ENCODE measurements around the gene B4GAT1. TPM values are rescaled to one million over a fixed set of nuclear protein-coding genes. Genes with fewer than 3 reads are reported as not detected.

The B4GAT1 gene
- total and polyA plus RNA-seq, 2 of the 13 experiments (the other 11 are each of a cell fraction or from before 2014, with no cell fraction given): 40.4 to 109 TPM

DNA sequence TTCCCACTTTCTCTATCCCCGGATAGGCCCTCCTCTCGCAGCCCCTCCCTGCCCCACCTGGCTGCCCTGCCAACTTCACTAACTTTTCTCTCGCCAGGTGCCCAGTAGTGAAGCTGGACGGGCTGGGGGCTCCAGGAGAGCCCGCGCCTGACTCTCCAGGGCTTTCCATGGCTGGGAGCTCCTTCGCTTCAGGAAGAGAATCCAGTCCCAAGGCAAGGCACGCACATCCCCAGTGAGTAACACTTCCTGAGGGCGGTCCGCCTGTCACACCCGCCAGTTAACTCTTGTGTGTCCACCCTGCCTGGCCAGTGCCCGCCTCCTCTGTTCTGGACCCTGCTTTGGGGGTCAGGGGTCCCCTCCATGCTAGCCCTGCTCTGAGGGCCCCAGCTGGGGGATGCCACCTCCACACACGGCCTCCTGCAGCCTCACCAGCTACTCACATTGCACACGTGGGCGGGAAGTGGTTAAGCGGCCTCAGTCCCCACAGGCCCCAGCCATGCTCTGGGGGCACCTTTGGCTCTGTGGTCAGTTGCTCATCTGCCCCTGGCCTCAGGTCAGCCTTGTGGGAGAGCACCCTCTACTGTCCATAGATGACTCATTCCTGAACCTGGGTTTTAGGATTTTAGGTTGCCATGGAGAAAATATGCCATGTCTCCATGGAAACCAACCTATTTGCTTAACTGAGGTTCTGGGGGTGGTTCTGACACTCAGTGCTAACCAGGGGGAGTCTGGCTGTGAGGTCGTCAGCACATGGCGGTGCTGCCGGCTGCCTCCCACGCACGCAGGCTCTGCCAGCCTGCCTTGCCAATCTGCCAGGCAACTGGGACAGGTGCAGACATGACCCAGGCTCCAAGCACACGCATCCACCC is 11.0 kb downstream of the B4GAT1 start, which contains the start of gene RIN1 (continued):
- TF ChIP-seq, protein P1, sequence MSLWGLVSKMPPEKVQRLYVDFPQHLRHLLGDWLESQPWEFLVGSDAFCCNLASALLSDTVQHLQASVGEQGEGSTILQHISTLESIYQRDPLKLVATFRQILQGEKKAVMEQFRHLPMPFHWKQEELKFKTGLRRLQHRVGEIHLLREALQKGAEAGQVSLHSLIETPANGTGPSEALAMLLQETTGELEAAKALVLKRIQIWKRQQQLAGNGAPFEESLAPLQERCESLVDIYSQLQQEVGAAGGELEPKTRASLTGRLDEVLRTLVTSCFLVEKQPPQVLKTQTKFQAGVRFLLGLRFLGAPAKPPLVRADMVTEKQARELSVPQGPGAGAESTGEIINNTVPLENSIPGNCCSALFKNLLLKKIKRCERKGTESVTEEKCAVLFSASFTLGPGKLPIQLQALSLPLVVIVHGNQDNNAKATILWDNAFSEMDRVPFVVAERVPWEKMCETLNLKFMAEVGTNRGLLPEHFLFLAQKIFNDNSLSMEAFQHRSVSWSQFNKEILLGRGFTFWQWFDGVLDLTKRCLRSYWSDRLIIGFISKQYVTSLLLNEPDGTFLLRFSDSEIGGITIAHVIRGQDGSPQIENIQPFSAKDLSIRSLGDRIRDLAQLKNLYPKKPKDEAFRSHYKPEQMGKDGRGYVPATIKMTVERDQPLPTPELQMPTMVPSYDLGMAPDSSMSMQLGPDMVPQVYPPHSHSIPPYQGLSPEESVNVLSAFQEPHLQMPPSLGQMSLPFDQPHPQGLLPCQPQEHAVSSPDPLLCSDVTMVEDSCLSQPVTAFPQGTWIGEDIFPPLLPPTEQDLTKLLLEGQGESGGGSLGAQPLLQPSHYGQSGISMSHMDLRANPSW (CRISPR knock-in tag; IDR thresholded peaks at IDR 0.05; ENCODE audit: borderline replicate concordance): no peak

DNA sequence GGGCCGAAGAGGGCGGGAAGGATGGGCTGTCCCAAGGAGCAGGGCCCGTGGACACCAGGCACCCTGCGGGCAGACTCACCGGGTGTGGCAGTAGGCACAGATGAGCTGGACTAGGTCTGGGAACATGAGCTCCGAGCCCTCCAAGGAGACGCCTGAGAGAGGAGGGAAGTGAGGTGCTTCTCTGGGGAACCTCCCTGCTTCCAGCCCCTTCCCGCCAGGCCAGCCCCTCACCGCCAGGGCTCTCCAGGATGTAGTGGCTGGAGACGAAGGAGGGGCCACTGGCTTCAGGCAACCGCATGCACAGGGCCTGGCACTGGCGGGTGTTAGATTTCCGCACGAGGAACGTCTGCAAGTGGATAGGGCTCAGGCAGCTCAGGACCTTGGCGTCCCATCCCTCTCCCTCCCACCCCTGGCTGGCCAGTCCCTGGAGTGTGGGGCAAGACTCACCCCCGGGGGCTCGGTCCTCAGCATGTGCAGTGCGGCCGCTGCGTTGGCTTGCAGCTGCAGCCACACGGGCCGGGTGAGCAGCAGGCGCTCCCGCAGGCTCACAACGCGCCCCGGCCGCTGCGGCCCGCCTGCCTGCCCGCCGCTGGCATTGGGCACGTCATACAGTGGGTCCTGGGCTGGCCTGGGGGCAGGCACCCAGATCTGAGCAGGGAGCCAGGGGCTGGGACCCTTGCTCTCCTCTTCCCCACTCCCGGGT is 11.7 kb downstream of the B4GAT1 start:
- peak; percentile 55 for ATAC-seq
- H4K20me1 ChIP-seq (ENCODE audit: insufficient read depth, low read length): no peaks in the 10 kb centered on the region
- H3K4me1 ChIP-seq (ENCODE audit: insufficient read depth, low read length): peaks cover 19% of the 10 kb centered on the region
- H3K79me2 ChIP-seq (ENCODE audit: insufficient read depth, low read length): no peaks in the 10 kb centered on the region
- intact Hi-C loops (cut with micrococcal nuclease; ENCODE audit: unreplicated experiment) (loop anchor here (1.0 kb wide), 1 partner anchor 23 kb away; no protein-coding TSS in a partner anchor), in situ Hi-C loops (cut with HindIII; ENCODE audit: extremely low pct_ligation_motif_present, low pct_unique_long_range_greater_than_20kb) (no loop called here)
- ChIA-PET CTCF (ENCODE audit: low intra/inter-chr PET ratio, low total read pairs) (interaction anchor here (1.2 to 2.1 kb wide), 3 partner anchors 14 to 113 kb away, joined by 4 to 32 read pairs (median 5); no protein-coding TSS in a partner anchor), POLR2A (interaction anchor here (0.7 to 3.6 kb wide), 14 partner anchors 9 to 103 kb away, joined by 3 to 59 read pairs (median 4); partner anchors contain the start of genes B4GAT1, BRMS1, CD248 and SLC29A2)
- no peaks in the 10 kb centered on the region for H3K9me3 ChIP-seq (ENCODE audit: low read length)
- peak overlapping the region; percentile 63 for H3K27ac ChIP-seq (ENCODE audit: extremely low read length, insufficient read depth, low read length)
- H3K9ac ChIP-seq (ENCODE audit: insufficient read depth, low read depth, low read length): peak overlapping the region; percentile 67
- 28% methylated on average over 5 of the region's 35 CpGs for WGBS (ENCODE audit: low lambda C conversion rate)
- no TSS peak for BruUV-seq (replicated peaks)
- H3K4me2 ChIP-seq (ENCODE audit: low read depth, low read length): peak overlapping the region; percentile 87
- no peak for DNase-seq (ENCODE audit: low spot score)
- peak overlapping the region; percentile 64 to 79 (median 70) for H3K4me3 ChIP-seq (replicated peaks in 1 of 3; ENCODE audit: insufficient read depth in 1 of 3, low read depth in 2 of 3, low read length in 3 of 3)
- no peak for FAIRE-seq
- no peaks in the 10 kb centered on the region for H3K27me3 ChIP-seq (ENCODE audit: control insufficient read depth in 1 of 2, insufficient read depth in 2 of 2, low read length in 2 of 2)
- peaks cover 5 to 15% of the 10 kb centered on the region in 2 experiments; a peak in 3 of 5 replicates for H3K36me3 ChIP-seq (replicated peaks in 1 of 2; ENCODE audit: control insufficient read depth in 1 of 2, insufficient read depth in 2 of 2, low read length in 2 of 2)
- no peak overlapping the region for H2AFZ ChIP-seq (ENCODE audit: low read length)
- TF ChIP-seq, protein P2, sequence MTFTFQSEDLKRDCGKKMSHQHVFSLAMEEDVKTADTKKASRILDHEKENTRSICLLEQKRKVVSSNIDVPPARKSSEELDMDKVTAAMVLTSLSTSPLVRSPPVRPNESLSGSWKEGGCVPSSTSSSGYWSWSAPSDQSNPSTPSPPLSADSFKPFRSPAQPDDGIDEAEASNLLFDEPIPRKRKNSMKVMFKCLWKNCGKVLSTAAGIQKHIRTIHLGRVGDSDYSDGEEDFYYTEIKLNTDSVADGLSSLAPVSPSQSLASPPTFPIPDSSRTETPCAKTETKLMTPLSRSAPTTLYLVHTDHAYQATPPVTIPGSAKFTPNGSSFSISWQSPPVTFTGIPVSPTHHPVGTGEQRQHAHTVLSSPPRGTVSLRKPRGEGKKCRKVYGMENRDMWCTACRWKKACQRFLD (CRISPR knock-in tag; IDR thresholded peaks at IDR 0.05; ENCODE audit: borderline replicate concordance): no peak
- TF ChIP-seq, protein P3, sequence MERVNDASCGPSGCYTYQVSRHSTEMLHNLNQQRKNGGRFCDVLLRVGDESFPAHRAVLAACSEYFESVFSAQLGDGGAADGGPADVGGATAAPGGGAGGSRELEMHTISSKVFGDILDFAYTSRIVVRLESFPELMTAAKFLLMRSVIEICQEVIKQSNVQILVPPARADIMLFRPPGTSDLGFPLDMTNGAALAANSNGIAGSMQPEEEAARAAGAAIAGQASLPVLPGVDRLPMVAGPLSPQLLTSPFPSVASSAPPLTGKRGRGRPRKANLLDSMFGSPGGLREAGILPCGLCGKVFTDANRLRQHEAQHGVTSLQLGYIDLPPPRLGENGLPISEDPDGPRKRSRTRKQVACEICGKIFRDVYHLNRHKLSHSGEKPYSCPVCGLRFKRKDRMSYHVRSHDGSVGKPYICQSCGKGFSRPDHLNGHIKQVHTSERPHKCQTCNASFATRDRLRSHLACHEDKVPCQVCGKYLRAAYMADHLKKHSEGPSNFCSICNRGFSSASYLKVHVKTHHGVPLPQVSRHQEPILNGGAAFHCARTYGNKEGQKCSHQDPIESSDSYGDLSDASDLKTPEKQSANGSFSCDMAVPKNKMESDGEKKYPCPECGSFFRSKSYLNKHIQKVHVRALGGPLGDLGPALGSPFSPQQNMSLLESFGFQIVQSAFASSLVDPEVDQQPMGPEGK (CRISPR knock-in tag; IDR thresholded peaks at IDR 0.05): peak; percentile 28; the same call in 1 of the 2 replicates
- TF ChIP-seq ZNF333 (CRISPR knock-in tag; IDR thresholded peaks at IDR 0.05; ENCODE audit: borderline replicate concordance) (no peak), TBP (CRISPR knock-in tag; IDR thresholded peaks at IDR 0.05) (no peak), ZSCAN22 (CRISPR knock-in tag; IDR thresholded peaks at IDR 0.05) (no peak), ZNF329 (CRISPR knock-in tag; IDR thresholded peaks at IDR 0.05; ENCODE audit: low read depth) (no peak), ZNF296 (CRISPR knock-in tag; conservative IDR thresholded peaks at IDR 0.05) (no peak)
- TF ChIP-seq, protein P4, sequence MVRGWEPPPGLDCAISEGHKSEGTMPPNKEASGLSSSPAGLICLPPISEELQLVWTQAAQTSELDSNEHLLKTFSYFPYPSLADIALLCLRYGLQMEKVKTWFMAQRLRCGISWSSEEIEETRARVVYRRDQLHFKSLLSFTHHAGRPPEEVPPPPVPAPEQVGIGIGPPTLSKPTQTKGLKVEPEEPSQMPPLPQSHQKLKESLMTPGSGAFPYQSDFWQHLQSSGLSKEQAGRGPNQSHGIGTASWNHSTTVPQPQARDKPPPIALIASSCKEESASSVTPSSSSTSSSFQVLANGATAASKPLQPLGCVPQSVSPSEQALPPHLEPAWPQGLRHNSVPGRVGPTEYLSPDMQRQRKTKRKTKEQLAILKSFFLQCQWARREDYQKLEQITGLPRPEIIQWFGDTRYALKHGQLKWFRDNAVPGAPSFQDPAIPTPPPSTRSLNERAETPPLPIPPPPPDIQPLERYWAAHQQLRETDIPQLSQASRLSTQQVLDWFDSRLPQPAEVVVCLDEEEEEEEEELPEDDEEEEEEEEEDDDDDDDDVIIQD (CRISPR knock-in tag; IDR thresholded peaks at IDR 0.05; ENCODE audit: low read depth): no peak
